SK-N-SH (cell line): ENCODE measurements around the gene RMI1.

Experiments used
- CTCF ChIP-seq: fragments of 200-600 bp; sonication (generic); IDR thresholded peaks from 2 replicates; pipeline ENCODE4 v1.6.1; 2017; ENCODE audit warnings: antibody characterized with exemption, mild to moderate bottlenecking, moderate library complexity
- ELF1 ChIP-seq: IDR thresholded peaks from 2 replicates; pipeline ENCODE4 v1.4.0; 2012

GRCh38 chr9:83964973-83965349 lies 15.6 kb upstream of the RMI1 start:
- TF ChIP-seq CTCF: no peak
- no peak for TF ChIP-seq ELF1
